ENCODE results near the gene SYNJ2. TPM values are rescaled to one million over a fixed set of nuclear protein-coding genes. Genes with fewer than 3 reads are reported as not detected.

SYNJ2 gene
- total RNA-seq, 1 experiment from 2014 or later: 24.5 TPM

- Histone ChIP-seq H3K4ac (ENCODE audit: low read depth, low read length) (no peak overlapping the region), H2BK20ac (ENCODE audit: low read depth, low read length, poor library complexity, severe bottlenecking) (no peak overlapping the region), H3K23ac (ENCODE audit: insufficient read length, low read depth, low read length) (no peak overlapping the region), H3K4me1 (ENCODE audit: insufficient read depth, low read length) (no peaks in the 10 kb centered on the region), H3K27ac (ENCODE audit: insufficient read length, low read depth, low read length) (no peak overlapping the region), H4K8ac (replicated peaks; ENCODE audit: insufficient read length, low read depth, low read length) (no peak overlapping the region), H3K9ac (ENCODE audit: extremely low read depth, insufficient read length, low read length) (no peak overlapping the region), H3K79me1 (ENCODE audit: insufficient read depth, low read depth, low read length, poor library complexity, severe bottlenecking) (no peaks in the 10 kb centered on the region), H4K20me1 (ENCODE audit: control insufficient read depth, insufficient read depth, insufficient read length) (no peaks in the 10 kb centered on the region), H3K27me3 (ENCODE audit: insufficient read depth, low read length) (no peaks in the 10 kb centered on the region), H3T11ph (ENCODE audit: low read length) (no peak overlapping the region), H2BK15ac (ENCODE audit: low read depth, low read length) (no peak overlapping the region), H3K9me3 (ENCODE audit: control insufficient read depth, low read depth, low read length) (no peaks in the 10 kb centered on the region), H2AK5ac (ENCODE audit: insufficient read length, low read length) (no peak overlapping the region), H3K18ac (ENCODE audit: insufficient read length, low read depth, low read length) (no peak overlapping the region), H3K4me2 (ENCODE audit: insufficient read depth, insufficient read length, low read length) (no peak overlapping the region), H2BK5ac (ENCODE audit: insufficient read length, low read length) (no peak overlapping the region), H3K14ac (ENCODE audit: insufficient read depth, low read length) (no peak overlapping the region), H2BK120ac (ENCODE audit: low read depth, low read length, poor library complexity, severe bottlenecking) (no peak overlapping the region), H2BK12ac (ENCODE audit: insufficient read length, low read depth, low read length) (no peak overlapping the region), H4K5ac (ENCODE audit: insufficient read length, low read depth, low read length) (no peak overlapping the region), H3K56ac (ENCODE audit: insufficient read length, low read depth, low read length) (no peak overlapping the region), H3K23me2 (ENCODE audit: insufficient read length, low read depth, low read length, poor library complexity, severe bottlenecking) (no peaks in the 10 kb centered on the region), H2AFZ (ENCODE audit: low read length) (no peak overlapping the region), H4K91ac (ENCODE audit: insufficient read length, low read depth, low read length) (no peak overlapping the region), H3K79me2 (ENCODE audit: insufficient read depth, low read length) (no peaks in the 10 kb centered on the region)
- no CpG with 5 or more reads among the region's 2 CpGs for WGBS (ENCODE audit: extremely low coverage, insufficient read length, low lambda C conversion rate)
- Mint-ChIP-seq H3K36me3 (ENCODE audit: insufficient read depth in 1 of 3, low read depth in 3 of 3) (peaks cover 2 to 12% (median 5%) of the 10 kb centered on the region in 3 experiments; a peak in 5 of 7 replicates), H3K27me3 (ENCODE audit: low read depth) (no peaks in the 10 kb centered on the region), H3K4me1 (0 out of 4 replicates have a peak, but pooled peaks cover 0 to 2% of the 10 kb centered on the region in 2 experiments), H3K27ac (no peak overlapping the region), H3K4me3 (no peak overlapping the region), H3K9me3 (no peaks in the 10 kb centered on the region)
- no peak for TF ChIP-seq CTCF (conservative IDR thresholded peaks at IDR 0.05)
- no peak for DNase-seq
Observed at GRCh38 chr6:158122048-158122447, 140.4 kb downstream of the SYNJ2 start.
